ENCODE results near the gene HS3ST5.
"Not testable (repeated sequence)": the region's sequence is repeated elsewhere in the genome, so short reads cannot be mapped to it uniquely, and the experiment has no call there.

HS3ST5 gene

DNA sequence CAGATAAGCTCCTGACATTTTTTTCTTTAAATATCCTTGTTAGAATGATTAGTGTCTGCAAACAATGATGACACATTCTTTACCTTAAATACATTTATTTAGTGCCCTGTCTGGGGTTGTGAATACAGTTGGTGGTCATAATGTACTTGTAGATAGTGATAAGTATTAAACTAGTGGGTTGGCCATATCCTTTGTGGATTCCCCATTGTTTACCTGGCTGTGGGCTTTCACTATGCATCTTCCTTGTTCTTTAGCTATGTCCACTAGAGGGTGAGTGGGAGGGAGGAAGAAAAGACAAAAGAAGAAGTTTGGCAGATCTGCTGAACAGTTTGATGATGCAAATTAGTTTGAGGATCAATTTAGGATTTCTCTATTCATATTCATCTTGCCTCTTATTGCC lies 15.7 kb downstream of the HS3ST5 start:
- no peak for DNase-seq

DNA sequence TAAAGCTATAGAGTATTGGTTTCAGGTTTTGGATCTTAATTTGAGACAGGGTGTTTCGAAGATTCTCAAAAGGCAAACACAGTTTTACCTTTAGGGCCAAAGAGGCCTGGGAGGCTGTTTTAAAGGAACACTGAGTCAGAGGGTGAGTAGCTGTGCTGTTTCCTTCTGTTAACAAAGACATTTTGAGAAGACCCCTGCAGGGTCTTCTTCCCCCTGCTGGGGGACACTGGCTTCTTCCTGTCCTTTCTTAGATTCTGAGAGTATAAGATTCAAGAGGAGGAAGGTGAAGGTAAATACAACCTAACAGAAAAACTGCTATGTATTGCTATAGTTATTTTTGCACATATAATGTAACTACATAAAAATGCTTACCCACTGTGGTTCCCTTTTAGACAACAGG lies 19.0 kb downstream of the HS3ST5 start:
- no peak for DNase-seq

DNA sequence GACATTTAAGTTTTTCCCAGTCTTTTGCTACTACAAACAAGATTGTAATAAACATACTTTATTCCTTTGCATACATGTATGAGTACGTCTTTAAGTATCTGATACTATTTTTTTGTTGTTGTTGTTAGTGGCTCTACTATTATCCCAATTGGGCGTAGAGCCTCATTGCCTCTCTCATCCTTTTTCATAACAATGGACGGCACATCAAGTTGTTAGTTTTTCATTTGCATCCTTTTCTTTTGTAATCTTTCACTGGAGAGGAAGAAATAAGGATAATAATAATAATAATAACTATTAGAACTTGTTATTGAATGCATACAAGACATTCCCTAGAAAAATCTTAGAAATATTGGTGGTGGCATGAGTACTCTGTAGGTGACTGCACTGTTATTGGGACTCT lies 23.1 kb downstream of the HS3ST5 start:
- no peak for DNase-seq

DNA sequence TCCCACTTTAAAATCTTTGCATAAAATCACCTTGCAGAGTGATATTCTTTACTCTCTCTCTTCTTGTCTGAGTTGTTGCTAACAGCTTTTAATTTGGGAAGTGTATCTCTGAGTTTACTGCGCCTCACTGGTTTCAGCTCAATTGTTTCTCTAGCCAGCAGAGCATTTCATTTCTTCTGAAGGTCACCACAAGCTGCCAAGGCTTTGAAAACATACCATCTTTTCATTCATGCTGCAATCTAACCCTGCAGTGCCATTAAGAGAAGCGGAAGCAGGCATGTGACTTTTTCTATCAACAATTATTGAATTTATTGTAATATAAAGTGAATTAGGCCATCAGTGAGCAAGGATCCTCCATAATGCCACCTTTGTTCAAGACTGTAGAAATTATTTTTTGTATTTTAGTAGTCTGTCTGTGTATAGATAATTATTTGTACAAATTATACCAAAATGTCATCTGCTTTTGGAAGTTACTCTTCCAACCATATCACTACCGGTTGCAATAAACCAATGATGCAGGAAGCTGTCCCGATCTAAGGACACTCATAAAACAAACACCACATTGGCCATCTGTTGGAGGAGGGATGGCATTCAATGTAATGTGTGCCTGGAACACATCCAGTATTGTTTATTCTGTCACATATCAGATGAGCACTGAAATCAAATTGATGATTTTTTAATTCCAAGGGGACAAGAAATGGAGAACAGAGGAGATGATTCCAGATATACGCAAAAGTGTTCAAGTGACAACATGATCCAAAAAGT lies 26.8 kb downstream of the HS3ST5 start:
- DNase-seq: no peak

DNA sequence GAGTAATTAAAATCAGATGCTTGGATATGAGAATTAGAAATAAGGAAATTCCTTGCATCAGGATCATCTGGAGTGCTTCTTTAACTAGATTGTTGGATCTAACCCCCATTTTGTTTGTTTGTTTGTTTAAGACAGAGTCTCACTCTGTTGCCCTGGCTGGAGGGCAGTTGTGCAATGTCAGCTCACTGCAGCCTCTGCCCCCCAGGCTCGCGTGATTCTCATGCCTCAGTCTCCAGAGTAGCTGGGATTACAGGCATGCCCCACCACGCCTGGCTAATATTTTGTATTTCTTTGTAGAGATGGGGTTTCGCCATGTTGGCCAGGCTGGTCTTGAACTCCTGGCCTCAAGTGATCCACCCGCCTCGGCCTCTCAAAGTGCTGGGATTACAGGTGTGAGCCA lies 29.0 kb downstream of the HS3ST5 start:
- not testable (repeated sequence) for DNase-seq

DNA sequence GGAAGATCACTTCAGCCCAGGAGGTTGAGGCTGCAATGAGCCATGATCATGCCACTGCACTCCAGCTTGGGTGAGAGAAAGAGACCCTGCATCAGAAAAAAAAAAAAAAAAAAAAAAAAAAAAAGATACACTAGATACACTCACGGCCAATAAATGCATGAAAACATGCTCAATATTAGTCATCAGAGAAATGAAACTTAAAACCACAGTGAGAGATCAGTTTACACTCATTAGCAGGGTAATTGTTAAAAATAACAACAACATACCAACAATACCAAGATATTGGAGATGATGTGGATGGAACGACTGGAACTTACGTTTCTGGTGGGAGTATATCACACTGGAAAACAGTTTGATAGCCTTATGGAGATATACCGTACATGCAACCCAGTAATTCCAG lies 29.9 kb downstream of the HS3ST5 start:
- DNase-seq: no peak

DNA sequence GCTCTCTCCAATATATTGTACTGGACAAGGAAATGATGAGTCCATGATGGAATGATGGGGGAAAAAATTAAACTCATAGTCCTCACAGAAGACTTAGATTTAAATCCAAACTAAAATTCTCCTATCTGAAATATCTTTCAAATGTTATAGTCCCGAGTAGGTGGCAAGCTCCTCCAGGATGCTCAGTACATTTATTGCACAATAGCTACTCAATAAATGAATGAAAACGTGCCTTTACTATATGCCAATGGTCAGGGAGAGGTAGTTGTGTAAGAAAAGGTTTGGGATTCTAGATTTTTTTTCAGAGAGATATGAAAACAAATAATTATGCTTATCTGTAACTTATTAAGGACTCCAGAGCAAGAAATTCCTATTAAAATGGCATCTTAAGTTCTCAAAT lies 32.8 kb downstream of the HS3ST5 start:
- DNase-seq: no peak

DNA sequence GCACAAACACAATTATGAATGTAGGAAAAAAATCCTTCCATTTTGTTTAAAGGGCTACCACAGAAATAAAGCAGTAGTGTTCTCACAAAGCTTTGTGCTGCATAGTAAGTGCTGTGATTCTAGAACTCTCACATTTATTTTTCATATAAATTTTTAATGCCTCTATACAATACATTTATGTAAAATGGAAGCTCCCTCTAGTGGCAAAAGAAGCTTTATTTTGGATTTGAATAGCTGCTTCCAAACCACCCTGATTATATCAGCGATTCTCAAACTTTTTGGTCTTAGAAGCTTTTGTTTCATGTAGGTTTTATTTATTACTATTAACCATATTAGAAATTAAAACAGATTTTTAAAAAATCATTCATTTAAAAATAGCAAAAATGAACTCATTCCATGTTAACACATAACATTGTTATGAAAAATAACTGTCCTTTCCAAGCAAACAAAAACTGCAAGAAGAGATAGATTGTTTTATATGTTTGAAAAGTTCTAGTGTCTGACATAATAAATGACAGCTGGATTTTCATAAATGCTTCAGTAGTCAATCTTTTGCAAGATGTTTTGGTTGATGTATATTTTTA lies 38.4 kb downstream of the HS3ST5 start:
- DNase-seq: no peak

DNA sequence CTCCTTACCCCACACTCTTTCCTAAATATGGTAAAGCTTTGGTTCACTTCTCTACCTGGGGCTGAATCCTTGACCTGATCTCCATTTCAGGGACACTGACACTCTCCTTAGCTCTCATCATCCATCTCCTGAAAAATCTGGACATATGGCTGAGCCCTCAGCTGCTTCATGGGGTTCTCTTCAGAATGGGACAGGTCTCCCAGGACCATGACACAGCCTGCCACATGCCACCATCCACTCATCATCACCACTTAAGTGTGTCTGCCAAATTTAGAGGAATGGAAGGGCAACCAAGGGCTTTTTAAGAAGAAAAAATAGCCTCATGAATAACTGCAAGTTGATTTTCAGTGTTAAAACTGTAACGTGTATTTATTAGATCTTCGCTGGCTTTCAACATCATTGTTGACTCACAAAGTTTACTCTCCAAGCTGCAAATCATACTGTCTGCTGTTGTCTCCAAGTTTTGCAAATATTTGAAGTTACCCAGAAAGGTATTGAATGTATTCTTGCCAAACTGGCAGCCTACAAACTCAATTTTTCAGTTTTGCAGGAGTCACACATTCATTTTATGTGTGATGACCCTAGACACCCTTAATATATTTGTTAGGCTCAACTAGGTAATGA lies 41.1 kb downstream of the HS3ST5 start:
- DNase-seq: no peak

DNA sequence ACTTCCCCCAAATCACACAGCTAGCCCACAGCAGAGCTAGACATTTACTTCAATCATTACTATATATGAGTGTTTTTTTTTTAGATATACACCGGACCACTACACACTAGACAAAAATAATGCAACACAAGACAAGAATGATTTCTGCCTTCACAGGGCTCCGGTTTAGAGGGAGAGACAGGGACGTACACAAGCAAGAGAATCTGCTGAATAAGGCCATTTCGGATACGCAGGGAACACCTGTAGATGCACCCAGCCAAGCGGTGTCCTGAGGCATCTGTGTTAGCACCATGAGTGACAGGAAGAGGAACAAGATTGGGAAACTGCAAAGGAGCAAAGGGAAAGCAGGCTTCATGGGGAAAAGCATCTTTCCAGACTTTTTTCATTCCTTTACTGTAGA lies 45.7 kb downstream of the HS3ST5 start:
- no peak for DNase-seq

DNA sequence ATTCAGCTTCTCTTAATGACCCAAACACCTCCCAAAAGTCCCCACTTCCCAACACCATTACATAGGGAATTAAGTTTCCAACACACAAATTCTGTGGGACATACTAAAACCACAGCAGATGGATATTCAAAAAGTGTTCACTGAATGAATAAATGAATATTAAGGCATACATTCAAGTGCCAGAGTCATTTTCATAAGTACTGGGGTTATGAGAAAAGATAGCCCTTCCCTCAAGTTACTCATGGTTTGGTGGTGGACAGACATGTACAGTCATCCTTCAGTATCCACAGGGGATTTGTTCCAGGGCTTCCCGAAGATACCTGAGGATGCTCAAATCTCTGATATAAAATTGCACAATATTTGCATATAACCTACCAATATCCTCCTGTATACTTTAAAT lies 50.4 kb downstream of the HS3ST5 start:
- no peak for DNase-seq

DNA sequence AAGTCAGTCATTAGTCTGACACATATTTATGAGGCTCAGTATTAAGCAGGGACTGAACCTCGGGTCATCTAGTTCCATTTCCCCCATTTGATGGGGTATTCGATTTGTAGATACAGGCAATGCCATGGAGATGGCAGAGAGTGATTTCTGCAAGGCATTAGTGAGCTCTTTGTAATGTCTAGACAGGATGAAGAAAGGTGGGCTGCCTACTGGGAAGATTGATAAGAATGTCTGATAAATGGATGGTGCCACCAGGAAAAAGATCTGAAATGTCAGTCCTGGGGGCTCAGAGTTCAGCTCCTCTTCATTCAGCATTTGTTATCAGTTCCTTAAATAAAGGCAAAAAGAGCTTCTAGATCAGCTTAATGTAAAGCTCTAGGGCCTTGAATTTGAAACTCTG lies 51.4 kb downstream of the HS3ST5 start:
- DNase-seq: no peak

DNA sequence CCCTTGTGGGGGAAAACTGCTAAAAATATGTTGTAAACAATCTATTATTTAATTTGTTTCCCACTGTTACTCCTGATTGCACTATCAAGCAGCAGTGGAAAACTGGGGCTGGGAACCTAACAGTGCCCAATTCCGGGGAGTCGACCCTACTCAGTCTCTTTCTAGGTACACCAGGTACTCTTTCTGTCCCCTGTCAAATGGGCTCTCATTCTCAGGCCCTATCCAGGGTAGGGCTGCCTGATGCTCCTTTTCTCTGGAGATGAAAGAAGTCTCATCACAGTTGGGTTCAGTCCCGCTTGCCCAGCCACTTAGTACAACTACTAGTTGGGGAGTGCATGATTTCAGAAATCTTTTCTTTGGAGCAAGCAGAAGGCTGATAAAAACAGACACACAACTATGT lies 52.0 kb downstream of the HS3ST5 start:
- no peak for DNase-seq

DNA sequence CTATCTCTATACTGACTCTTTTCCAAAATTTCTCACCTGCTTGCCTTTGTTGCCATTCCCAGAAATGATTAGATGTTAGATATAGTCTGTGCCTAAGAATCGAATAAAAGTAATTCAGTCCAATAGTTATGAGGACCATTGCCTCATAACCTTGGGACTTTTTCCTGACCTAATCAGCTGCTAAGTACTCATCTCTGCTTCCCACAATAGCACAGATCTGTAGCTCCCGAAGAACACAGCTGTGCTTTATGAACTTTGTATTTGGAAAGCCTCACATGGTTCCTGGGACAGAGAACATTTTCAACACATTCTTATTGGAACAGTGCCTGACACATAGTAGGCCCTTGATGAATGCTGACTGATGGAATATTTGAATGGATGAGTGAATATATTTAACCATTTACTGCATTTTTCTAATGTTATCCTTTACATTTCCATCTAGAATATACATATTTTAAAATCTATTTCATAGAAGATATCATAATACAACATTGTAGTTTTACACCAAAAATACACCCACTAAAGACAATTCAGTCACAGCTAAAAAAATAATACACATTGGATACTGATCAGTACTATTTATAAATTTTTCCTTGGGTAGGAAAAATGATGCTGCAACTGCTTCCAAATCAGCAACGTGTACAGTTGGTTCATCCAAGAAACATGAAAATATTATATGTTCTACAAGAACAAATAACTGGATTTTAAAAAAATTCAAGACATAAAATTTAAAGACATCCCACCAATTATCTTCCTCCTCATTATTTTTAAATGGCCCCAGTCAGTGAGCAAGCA lies 53.9 kb downstream of the HS3ST5 start:
- DNase-seq: no peak

DNA sequence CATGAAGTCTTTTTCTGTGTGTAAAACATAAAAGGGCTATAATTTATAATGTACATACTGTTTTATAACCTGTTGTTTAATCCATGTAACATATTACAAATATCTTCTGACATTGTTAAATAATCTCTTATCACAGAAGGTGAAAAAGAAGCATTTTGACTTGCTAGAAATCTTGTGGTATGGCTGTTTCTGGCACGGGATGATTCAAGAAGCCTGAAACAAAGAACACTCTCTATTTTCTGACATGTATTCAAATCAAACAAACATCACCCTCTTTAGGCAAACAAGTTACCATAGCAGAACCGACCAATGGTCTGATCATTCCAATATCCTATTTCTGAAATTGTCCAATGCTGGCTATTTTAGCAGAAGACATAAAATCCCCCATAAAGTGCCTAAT lies 55.4 kb downstream of the HS3ST5 start:
- no peak for DNase-seq

DNA sequence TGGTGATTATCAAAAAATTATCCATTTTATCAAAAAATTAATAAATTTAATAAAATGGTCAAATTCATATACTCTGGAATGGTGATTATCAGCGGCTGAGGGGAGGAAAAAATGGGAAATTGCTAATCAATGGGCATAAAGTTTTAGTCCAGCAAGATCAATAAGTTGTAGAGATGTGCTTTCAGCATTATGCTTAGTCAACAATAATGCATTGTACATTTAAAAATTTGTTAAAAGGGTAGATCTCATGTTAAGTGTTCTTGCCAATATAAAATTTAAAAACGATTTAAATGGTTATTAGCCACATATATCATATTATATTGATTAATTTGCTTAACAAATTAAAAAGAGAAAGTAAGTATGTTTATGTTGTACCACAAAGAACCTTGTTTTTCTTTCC lies 56.6 kb downstream of the HS3ST5 start:
- no peak for DNase-seq

DNA sequence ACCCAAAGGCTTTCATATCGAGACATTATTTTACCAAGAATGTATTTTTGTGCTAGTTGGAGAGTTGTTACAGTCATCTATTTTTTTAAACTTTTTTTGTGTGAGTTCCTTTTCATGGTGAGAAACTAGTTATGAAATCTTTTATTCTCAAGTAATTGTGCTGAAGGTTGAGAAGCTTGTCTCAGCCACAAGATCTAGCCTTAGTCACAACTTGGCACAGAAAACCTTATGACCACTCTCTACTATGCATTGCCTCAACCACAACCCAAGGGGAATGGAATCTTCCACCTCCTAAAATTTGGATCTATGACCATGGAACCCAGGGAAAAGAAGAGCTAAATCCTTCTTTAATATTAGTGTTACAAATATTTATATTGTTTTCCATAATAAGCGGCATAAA lies 58.5 kb downstream of the HS3ST5 start:
- no peak for DNase-seq

DNA sequence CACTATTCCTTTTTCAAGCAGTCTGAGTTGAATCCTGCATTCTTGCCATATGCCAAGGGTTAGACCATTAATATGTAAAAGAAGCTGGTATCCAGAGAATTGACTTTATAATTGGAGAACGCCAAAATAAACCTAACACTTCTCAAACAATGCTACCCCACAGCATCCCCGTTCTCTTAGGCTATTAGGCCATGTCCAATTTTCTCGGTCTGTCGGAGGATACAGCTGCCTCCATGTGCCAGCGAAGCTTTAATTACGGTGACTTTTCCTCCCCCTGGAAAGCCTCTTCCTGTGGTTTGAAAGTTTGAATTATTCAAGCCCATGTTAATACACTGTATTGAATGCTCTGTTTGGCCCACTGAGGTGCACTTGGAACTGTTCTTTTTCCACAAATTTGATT lies 60.5 kb downstream of the HS3ST5 start:
- DNase-seq: no peak

DNA sequence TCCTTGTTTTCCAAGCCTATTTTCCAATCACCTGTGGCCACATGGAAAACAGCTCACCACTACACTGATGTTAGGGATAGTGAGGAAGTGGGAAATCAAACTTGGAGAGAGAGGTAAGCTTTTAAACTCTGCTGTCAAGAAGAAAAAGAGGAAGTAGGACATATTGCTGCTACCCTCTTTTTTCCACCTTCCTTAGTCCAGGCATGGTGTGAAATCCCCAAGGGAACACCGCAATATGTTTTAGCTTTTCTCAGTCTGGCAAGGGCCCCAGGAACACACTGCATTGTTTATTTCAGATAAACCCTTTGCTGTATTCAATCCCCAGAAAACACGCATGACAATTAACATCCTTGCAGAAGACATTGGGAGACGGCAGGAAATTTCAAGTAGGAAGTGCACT lies 61.3 kb downstream of the HS3ST5 start:
- no peak for DNase-seq

DNA sequence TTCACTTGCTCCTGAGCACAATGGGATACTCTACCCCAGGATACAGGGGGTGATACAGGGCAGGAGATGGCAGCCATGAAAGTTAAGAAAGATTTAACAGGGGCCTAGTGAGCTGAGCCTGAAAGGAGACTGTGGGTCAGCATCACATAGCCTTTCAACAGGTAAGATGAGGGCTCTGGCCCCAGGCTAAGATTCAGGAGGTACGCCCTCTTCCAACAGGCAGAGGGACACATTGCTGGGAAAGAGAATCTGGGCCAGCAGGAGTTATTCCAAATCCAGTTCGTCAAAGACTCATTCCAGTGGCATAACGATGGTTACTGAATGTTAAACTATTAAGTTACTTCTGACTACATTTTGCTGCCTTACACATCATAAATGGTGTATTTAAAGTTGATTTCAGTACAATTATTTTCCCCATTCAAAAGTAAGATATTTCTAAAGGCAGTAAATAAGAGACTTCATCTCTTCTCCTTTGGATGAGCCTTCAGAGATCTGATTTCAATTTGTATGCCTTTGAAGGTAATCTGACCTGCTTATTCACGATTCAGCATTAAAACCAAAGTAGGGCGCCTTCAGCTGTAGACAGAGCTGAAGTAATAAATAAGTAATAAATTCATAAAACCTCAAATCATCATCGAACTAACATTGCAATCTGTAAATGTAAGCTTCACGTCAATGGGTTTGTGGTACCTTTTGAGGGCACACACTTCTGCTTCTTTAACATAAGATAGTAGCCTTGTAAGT lies 62.4 kb downstream of the HS3ST5 start:
- DNase-seq: no peak

DNA sequence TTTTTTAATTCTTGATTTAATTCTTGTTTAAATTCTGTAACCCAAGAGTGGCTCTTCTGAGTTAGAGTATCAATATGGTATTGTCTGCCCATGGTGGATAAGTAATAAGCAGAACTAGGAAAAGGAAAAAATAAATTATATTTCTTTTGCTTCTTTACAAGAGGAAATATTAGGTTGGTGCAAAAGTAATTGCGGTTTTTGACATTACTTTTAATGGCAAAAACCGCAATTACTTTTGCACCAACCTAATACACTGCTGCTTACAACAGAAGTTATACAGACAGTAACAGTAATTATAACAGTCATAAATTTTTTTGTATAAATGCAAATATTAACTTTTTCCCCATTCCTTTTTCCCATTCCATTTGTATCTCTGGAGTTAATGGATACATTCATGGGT lies 65.6 kb downstream of the HS3ST5 start:
- DNase-seq: no peak

DNA sequence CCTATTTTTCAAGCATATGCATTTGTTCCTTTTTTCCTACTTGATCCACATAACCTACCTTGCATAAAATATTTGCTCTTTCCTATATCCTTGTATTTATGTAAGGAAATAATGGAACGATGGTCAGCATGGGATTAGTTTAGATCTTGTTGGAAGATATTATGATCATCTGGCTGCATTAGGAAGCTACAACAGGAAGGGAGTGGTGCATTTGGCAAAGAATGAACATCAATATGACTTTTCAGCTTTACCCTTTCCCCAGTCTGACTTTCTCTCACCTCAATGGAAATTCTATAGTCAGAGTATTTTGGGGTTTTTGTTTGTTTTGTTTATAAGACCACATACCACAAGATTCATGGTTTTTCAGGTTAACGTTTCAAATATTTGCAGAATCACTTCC lies 66.0 kb downstream of the HS3ST5 start:
- DNase-seq: no peak

DNA sequence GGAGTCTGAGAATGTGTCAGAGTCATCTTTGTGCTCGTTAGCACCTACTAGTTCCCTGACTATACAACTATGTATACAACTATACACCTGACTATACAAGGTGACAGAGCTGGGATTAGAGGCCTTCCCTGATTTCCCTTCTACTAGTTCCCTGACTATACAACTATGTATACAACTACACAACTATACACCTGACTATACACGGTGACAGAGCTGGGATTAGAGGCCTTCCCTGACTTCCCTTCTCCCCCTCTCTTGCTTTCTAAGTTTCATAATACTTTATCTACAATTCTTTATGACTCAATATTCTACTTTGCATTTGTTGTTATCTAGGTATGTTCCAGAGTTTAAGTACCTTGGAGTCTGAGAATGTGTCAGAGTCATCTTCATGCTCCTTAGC lies 68.0 kb downstream of the HS3ST5 start:
- no peak for DNase-seq
